ENCODE data around the gene ADRM1. TPM values are rescaled to one million over a fixed set of nuclear protein-coding genes. Genes with fewer than 3 reads are reported as not detected.

The ADRM1 gene
- total RNA-seq, 2 donors from 2014 or later = 70.5 to 109 TPM

- H3K9me3 ChIP-seq = no peaks in the 10 kb centered on the region
- DNase-seq = peak; percentile 25
- no peak for TF ChIP-seq CTCF (IDR thresholded peaks at IDR 0.05)
- no peak overlapping the region for H3K9ac ChIP-seq (ENCODE audit: low read depth in 2 of 2, low read length in 2 of 2)
- H3K4me1 ChIP-seq = no peaks in the 10 kb centered on the region
- no peak overlapping the region for H3K27ac ChIP-seq
- H3K4me3 ChIP-seq = no peak overlapping the region
- intact Hi-C loops (cut with DNase I) = no loop called here
- no peaks in the 10 kb centered on the region for H3K36me3 ChIP-seq
- no peaks in the 10 kb centered on the region for H3K27me3 ChIP-seq
These were observed 18.0 kb downstream of the ADRM1 start for GRCh38 chr20:62320581-62321354.

- intact Hi-C loops (cut with DNase I) = no loop called here
- Histone ChIP-seq H3K4me1 (no peaks in the 10 kb centered on the region), H3K4me3 (no peak overlapping the region), H3K27ac (no peak overlapping the region), H3K9me3 (no peaks in the 10 kb centered on the region), H3K9ac (ENCODE audit: low read depth in 2 of 2, low read length in 2 of 2) (no peak overlapping the region), H3K36me3 (no peaks in the 10 kb centered on the region), H3K27me3 (no peaks in the 10 kb centered on the region)
- peak; percentile 29 for DNase-seq
- TF ChIP-seq CTCF (IDR thresholded peaks at IDR 0.05) = no peak
These were observed 18.7 kb downstream of the ADRM1 start for GRCh38 chr20:62321521-62321948.

GRCh38 chr20:62321975-62322374, 19.2 kb downstream of the ADRM1 start:
- H3K9ac ChIP-seq (ENCODE audit: low read depth in 2 of 2, low read length in 2 of 2) = no peak overlapping the region
- H3K27me3 ChIP-seq = no peaks in the 10 kb centered on the region
- no peak for TF ChIP-seq CTCF (IDR thresholded peaks at IDR 0.05)
- no peak overlapping the region for H3K4me3 ChIP-seq
- no peaks in the 10 kb centered on the region for H3K9me3 ChIP-seq
- intact Hi-C loops (cut with DNase I) = no loop called here
- no peaks in the 10 kb centered on the region for H3K36me3 ChIP-seq
- H3K4me1 ChIP-seq = no peaks in the 10 kb centered on the region
- H3K27ac ChIP-seq = no peak overlapping the region
- DNase-seq = no peak

- DNase-seq = no peak
- Histone ChIP-seq H3K9me3 (no peaks in the 10 kb centered on the region), H3K27me3 (no peaks in the 10 kb centered on the region), H3K4me1 (no peaks in the 10 kb centered on the region), H3K9ac (ENCODE audit: low read depth in 2 of 2, low read length in 2 of 2) (no peak overlapping the region), H3K4me3 (no peak overlapping the region), H3K27ac (no peak overlapping the region), H3K36me3 (no peaks in the 10 kb centered on the region)
- TF ChIP-seq CTCF (IDR thresholded peaks at IDR 0.05) = no peak
- intact Hi-C loops (cut with DNase I) = no loop called here
These were observed 19.8 kb downstream of the ADRM1 start for GRCh38 chr20:62322492-62323041.

GRCh38 chr20:62323146-62323979, 20.6 kb downstream of the ADRM1 start:
- Histone ChIP-seq H3K27ac (no peak overlapping the region), H3K4me3 (no peak overlapping the region), H3K36me3 (no peaks in the 10 kb centered on the region), H3K9ac (ENCODE audit: low read depth in 2 of 2, low read length in 2 of 2) (no peak overlapping the region), H3K4me1 (no peaks in the 10 kb centered on the region), H3K9me3 (no peaks in the 10 kb centered on the region), H3K27me3 (no peaks in the 10 kb centered on the region)
- TF ChIP-seq CTCF (IDR thresholded peaks at IDR 0.05) = no peak
- intact Hi-C loops (cut with DNase I) = no loop called here
- DNase-seq = no peak

Data from colonic mucosa (tissue), 4 donors.